Measurements from ENCODE around the gene KITLG.

KITLG gene

GRCh38 chr12:88544991-88545980, 35.0 kb downstream of the KITLG start:
- Histone ChIP-seq H3K4me3 (ENCODE audit: low read depth, low read length) (no peak overlapping the region), H4K12ac (ENCODE audit: low read depth, low read length) (no peak overlapping the region), H3K79me2 (ENCODE audit: control insufficient read depth, insufficient read depth, low read length, poor library complexity) (no peaks in the 10 kb centered on the region), H2BK12ac (ENCODE audit: low read length) (no peak overlapping the region), H3K36me3 (ENCODE audit: control insufficient read depth in 1 of 2, insufficient read depth in 2 of 2, low read length in 2 of 2) (no peaks in the 10 kb centered on the region), H3K27ac (ENCODE audit: low read depth, low read length) (no peak overlapping the region), H2BK120ac (ENCODE audit: insufficient read depth, low read length, poor library complexity) (no peak overlapping the region), H3K4ac (ENCODE audit: low read depth, low read length) (no peak overlapping the region), H3K9ac (ENCODE audit: low read length) (no peak overlapping the region), H3K4me1 (ENCODE audit: control insufficient read depth in 1 of 2, insufficient read depth in 2 of 2, low read length in 2 of 2) (no peaks in the 10 kb centered on the region), H3K79me1 (ENCODE audit: low read length) (no peaks in the 10 kb centered on the region), H2AK5ac (ENCODE audit: low read length) (no peak overlapping the region), H3K4me2 (ENCODE audit: low read length) (no peak overlapping the region), H3K23ac (ENCODE audit: low read length) (no peak overlapping the region), H4K8ac (ENCODE audit: low read depth, low read length) (no peak overlapping the region), H3K27me3 (ENCODE audit: insufficient read depth, low read length) (no peaks in the 10 kb centered on the region), H2BK5ac (ENCODE audit: low read depth, low read length, poor library complexity) (no peak overlapping the region), H2AFZ (ENCODE audit: insufficient read depth, low read length, poor library complexity) (no peak overlapping the region), H3K9me3 (ENCODE audit: insufficient read depth, low read depth, low read length) (no peaks in the 10 kb centered on the region), H3K14ac (ENCODE audit: low read length) (no peak overlapping the region), H3K18ac (ENCODE audit: low read length) (no peak overlapping the region), H4K91ac (ENCODE audit: low read depth, low read length) (no peak overlapping the region)
- DNase-seq, result no peak
- WGBS (ENCODE audit: extremely low coverage, insufficient coverage, insufficient read length), result no CpG with 5 or more reads among the region's 10 CpGs

DNA sequence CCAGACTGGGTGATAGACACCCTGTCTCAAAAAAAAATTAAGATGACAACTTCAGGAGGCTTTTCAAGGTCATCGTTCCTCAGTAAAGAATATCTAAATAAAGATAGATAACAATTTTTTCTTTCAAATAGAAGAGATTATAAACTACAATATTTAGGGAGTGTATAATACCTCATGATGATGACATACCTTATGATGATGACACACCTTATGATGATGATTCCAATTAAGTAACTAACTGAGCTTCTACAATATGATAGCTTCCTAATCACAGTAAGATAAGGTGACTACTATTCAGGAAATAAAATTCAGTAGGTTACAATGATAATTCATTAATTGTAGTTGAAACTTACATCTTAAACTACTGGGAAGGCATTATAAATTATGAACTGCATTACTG, 40.4 kb downstream of the KITLG start:
- Histone ChIP-seq H3K36me3 (ENCODE audit: control insufficient read depth in 1 of 2, insufficient read depth in 2 of 2, low read length in 2 of 2) (no peaks in the 10 kb centered on the region), H3K4me3 (ENCODE audit: low read depth, low read length) (no peak overlapping the region), H3K23ac (ENCODE audit: low read length) (no peak overlapping the region), H3K27ac (ENCODE audit: low read depth, low read length) (no peak overlapping the region), H3K79me1 (ENCODE audit: low read length) (no peaks in the 10 kb centered on the region), H4K91ac (ENCODE audit: low read depth, low read length) (no peak overlapping the region), H2BK120ac (ENCODE audit: insufficient read depth, low read length, poor library complexity) (no peak overlapping the region), H2BK5ac (ENCODE audit: low read depth, low read length, poor library complexity) (no peak overlapping the region), H2BK12ac (ENCODE audit: low read length) (no peak overlapping the region), H2AFZ (ENCODE audit: insufficient read depth, low read length, poor library complexity) (no peak overlapping the region), H3K4me1 (ENCODE audit: control insufficient read depth in 1 of 2, insufficient read depth in 2 of 2, low read length in 2 of 2) (no peaks in the 10 kb centered on the region), H3K79me2 (ENCODE audit: control insufficient read depth, insufficient read depth, low read length, poor library complexity) (no peaks in the 10 kb centered on the region), H4K8ac (ENCODE audit: low read depth, low read length) (no peak overlapping the region), H3K4ac (ENCODE audit: low read depth, low read length) (no peak overlapping the region), H3K4me2 (ENCODE audit: low read length) (no peak overlapping the region), H3K18ac (ENCODE audit: low read length) (no peak overlapping the region), H2AK5ac (ENCODE audit: low read length) (no peak overlapping the region), H3K9ac (ENCODE audit: low read length) (no peak overlapping the region), H4K12ac (ENCODE audit: low read depth, low read length) (no peak overlapping the region), H3K27me3 (ENCODE audit: insufficient read depth, low read length) (no peaks in the 10 kb centered on the region), H3K9me3 (ENCODE audit: insufficient read depth, low read depth, low read length) (no peaks in the 10 kb centered on the region), H3K14ac (ENCODE audit: low read length) (no peak overlapping the region)
- WGBS (ENCODE audit: extremely low coverage, insufficient coverage, insufficient read length), result no CpG with 5 or more reads among the region's 1 CpG
- no peak for DNase-seq

DNA sequence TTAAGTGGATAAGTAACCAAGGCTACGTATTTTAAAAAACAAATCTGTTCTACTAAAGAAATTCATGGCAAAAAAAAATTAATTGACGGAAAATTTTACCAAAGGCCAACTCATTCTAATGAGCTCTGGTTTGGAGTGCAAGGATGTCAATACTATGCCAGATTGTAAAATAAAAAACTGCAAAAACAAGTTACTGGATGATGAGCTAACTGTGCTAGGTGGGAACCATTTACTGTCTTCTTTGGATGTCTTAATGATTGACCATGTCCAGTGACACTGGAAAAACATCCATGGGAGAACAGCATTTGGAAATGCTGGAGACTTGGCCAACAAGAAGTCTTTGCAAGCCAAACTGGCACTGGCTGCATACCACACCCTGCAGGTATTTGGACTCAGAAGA, 41.6 kb downstream of the KITLG start:
- H3K4me2 ChIP-seq (ENCODE audit: low read length), result no peak overlapping the region
- no peak overlapping the region for H2BK12ac ChIP-seq (ENCODE audit: low read length)
- no peaks in the 10 kb centered on the region for H3K36me3 ChIP-seq (ENCODE audit: control insufficient read depth in 1 of 2, insufficient read depth in 2 of 2, low read length in 2 of 2)
- no peak overlapping the region for H3K4me3 ChIP-seq (ENCODE audit: low read depth, low read length)
- H2AFZ ChIP-seq (ENCODE audit: insufficient read depth, low read length, poor library complexity), result no peak overlapping the region
- no peak overlapping the region for H4K8ac ChIP-seq (ENCODE audit: low read depth, low read length)
- no peak for DNase-seq
- H4K91ac ChIP-seq (ENCODE audit: low read depth, low read length), result no peak overlapping the region
- H3K79me1 ChIP-seq (ENCODE audit: low read length), result no peaks in the 10 kb centered on the region
- H4K12ac ChIP-seq (ENCODE audit: low read depth, low read length), result no peak overlapping the region
- no peak overlapping the region for H3K4ac ChIP-seq (ENCODE audit: low read depth, low read length)
- H3K9me3 ChIP-seq (ENCODE audit: insufficient read depth, low read depth, low read length), result no peaks in the 10 kb centered on the region
- WGBS (ENCODE audit: extremely low coverage, insufficient coverage, insufficient read length), result no CpG with 5 or more reads among the region's 2 CpGs
- no peaks in the 10 kb centered on the region for H3K27me3 ChIP-seq (ENCODE audit: insufficient read depth, low read length)
- H2BK120ac ChIP-seq (ENCODE audit: insufficient read depth, low read length, poor library complexity), result no peak overlapping the region
- H3K18ac ChIP-seq (ENCODE audit: low read length), result no peak overlapping the region
- no peak overlapping the region for H3K27ac ChIP-seq (ENCODE audit: low read depth, low read length)
- no peaks in the 10 kb centered on the region for H3K79me2 ChIP-seq (ENCODE audit: control insufficient read depth, insufficient read depth, low read length, poor library complexity)
- H3K14ac ChIP-seq (ENCODE audit: low read length), result no peak overlapping the region
- H3K4me1 ChIP-seq (ENCODE audit: control insufficient read depth in 1 of 2, insufficient read depth in 2 of 2, low read length in 2 of 2), result no peaks in the 10 kb centered on the region
- H3K23ac ChIP-seq (ENCODE audit: low read length), result no peak overlapping the region
- no peak overlapping the region for H2BK5ac ChIP-seq (ENCODE audit: low read depth, low read length, poor library complexity)
- no peak overlapping the region for H2AK5ac ChIP-seq (ENCODE audit: low read length)
- H3K9ac ChIP-seq (ENCODE audit: low read length), result no peak overlapping the region

- H3K79me2 ChIP-seq (ENCODE audit: control insufficient read depth, insufficient read depth, low read length, poor library complexity), result no peaks in the 10 kb centered on the region
- no peaks in the 10 kb centered on the region for H3K9me3 ChIP-seq (ENCODE audit: insufficient read depth, low read depth, low read length)
- no CpG with 5 or more reads among the region's 1 CpG for WGBS (ENCODE audit: extremely low coverage, insufficient coverage, insufficient read length)
- H4K12ac ChIP-seq (ENCODE audit: low read depth, low read length), result no peak overlapping the region
- no peak overlapping the region for H2BK5ac ChIP-seq (ENCODE audit: low read depth, low read length, poor library complexity)
- H2AK5ac ChIP-seq (ENCODE audit: low read length), result no peak overlapping the region
- DNase-seq, result no peak
- no peak overlapping the region for H2BK12ac ChIP-seq (ENCODE audit: low read length)
- H3K14ac ChIP-seq (ENCODE audit: low read length), result no peak overlapping the region
- no peak overlapping the region for H3K18ac ChIP-seq (ENCODE audit: low read length)
- no peaks in the 10 kb centered on the region for H3K36me3 ChIP-seq (ENCODE audit: control insufficient read depth in 1 of 2, insufficient read depth in 2 of 2, low read length in 2 of 2)
- H4K91ac ChIP-seq (ENCODE audit: low read depth, low read length), result no peak overlapping the region
- no peak overlapping the region for H2BK120ac ChIP-seq (ENCODE audit: insufficient read depth, low read length, poor library complexity)
- H3K4me1 ChIP-seq (ENCODE audit: control insufficient read depth in 1 of 2, insufficient read depth in 2 of 2, low read length in 2 of 2), result no peaks in the 10 kb centered on the region
- H3K27me3 ChIP-seq (ENCODE audit: insufficient read depth, low read length), result no peaks in the 10 kb centered on the region
- H3K9ac ChIP-seq (ENCODE audit: low read length), result no peak overlapping the region
- H3K79me1 ChIP-seq (ENCODE audit: low read length), result no peaks in the 10 kb centered on the region
- no peak overlapping the region for H3K23ac ChIP-seq (ENCODE audit: low read length)
- no peak overlapping the region for H3K4me3 ChIP-seq (ENCODE audit: low read depth, low read length)
- no peak overlapping the region for H3K27ac ChIP-seq (ENCODE audit: low read depth, low read length)
- H4K8ac ChIP-seq (ENCODE audit: low read depth, low read length), result no peak overlapping the region
- H3K4me2 ChIP-seq (ENCODE audit: low read length), result no peak overlapping the region
- no peak overlapping the region for H3K4ac ChIP-seq (ENCODE audit: low read depth, low read length)
- H2AFZ ChIP-seq (ENCODE audit: insufficient read depth, low read length, poor library complexity), result no peak overlapping the region
These were observed 42.0 kb downstream of the KITLG start for GRCh38 chr12:88538250-88538649.
